WTC11 (cell line): Measurements from ENCODE around the gene SOX8. TPM values are rescaled to one million over a fixed set of nuclear protein-coding genes. Genes with fewer than 3 reads are reported as not detected.

Experiments used
- ATAC-seq: fragments of 200-7000 bp; cut with Tn5 transposase; 2 replicates; pipeline ENCODE4 v1.10.0; 2021; ENCODE audit warnings: mild to moderate bottlenecking, moderate library complexity
- CTCF ChIA-PET: fragments of 300-600 bp; sonication (Branson Sonifier 250); formaldehyde crosslinking; loops from one replicate; lab custom pipeline; 2021; ENCODE audit warnings: antibody characterized with exemption; lab: Charles Lee
- POLR2A ChIA-PET: fragments of 350-600 bp; sonication (Branson Sonifier 250); formaldehyde crosslinking; loops from one replicate; lab custom pipeline; 2021; ENCODE audit warnings: antibody characterized with exemption; lab: Charles Lee
- DNase-seq: peaks from one replicate; pipeline ENCODE4 v3.0.0; 2021; ENCODE audit warnings: low spot score
- H3K27ac Mint-ChIP-seq: 2 replicates; pipeline ENCODE4 v1.8.0; 2021; ENCODE audit warnings: mixed read lengths
- H3K27me3 Mint-ChIP-seq: 2 replicates; pipeline ENCODE4 v1.8.0; 2021; ENCODE audit warnings: low read depth, mild to moderate bottlenecking, moderate library complexity, mixed read lengths
- H3K36me3 Mint-ChIP-seq: 2 replicates; pipeline ENCODE4 v1.8.0; 2021; ENCODE audit warnings: mixed read lengths
- H3K4me1 Mint-ChIP-seq: 2 replicates; pipeline ENCODE4 v1.8.0; 2022; ENCODE audit warnings: mixed read lengths
- H3K4me3 Mint-ChIP-seq: 2 replicates; pipeline ENCODE4 v1.8.0; 2021; ENCODE audit warnings: mild to moderate bottlenecking, moderate library complexity, mixed read lengths
- H3K9me3 Mint-ChIP-seq: 2 replicates; pipeline ENCODE4 v1.8.0; 2021; ENCODE audit warnings: mixed read lengths
- AR ChIP-seq: fragments of 250-450 bp; sonication (Bioruptor Pico); IDR thresholded peaks from 2 replicates; pipeline ENCODE4 v1.9.0; 2021; ENCODE audit warnings: mild to moderate bottlenecking
- ATF1 ChIP-seq: sonication (generic); formaldehyde crosslinking; IDR thresholded peaks from 2 replicates; pipeline ENCODE4 v1.8.1; 2023; ENCODE audit warnings: mild to moderate bottlenecking, moderate library complexity, missing genetic modification reagents
- CREM ChIP-seq: sonication (generic); formaldehyde crosslinking; IDR thresholded peaks from 2 replicates; pipeline ENCODE4 v1.8.1; 2022; ENCODE audit warnings: mild to moderate bottlenecking, missing genetic modification reagents, moderate library complexity
- CTCF ChIP-seq: fragments of 200-600 bp; IDR thresholded peaks from 2 replicates; pipeline ENCODE4 v1.8.0; 2022; ENCODE audit warnings: antibody characterized with exemption
- FOXJ3 ChIP-seq: sonication (generic); formaldehyde crosslinking; IDR thresholded peaks from 2 replicates; pipeline ENCODE4 v1.9.0; 2021; ENCODE audit warnings: missing genetic modification reagents, mild to moderate bottlenecking, borderline replicate concordance
- FOXP1 ChIP-seq: sonication (generic); formaldehyde crosslinking; IDR thresholded peaks from 2 replicates; pipeline ENCODE4 v1.8.0; 2022; ENCODE audit warnings: missing genetic modification reagents, mild to moderate bottlenecking, moderate library complexity, borderline replicate concordance
- IRF2 ChIP-seq: sonication (generic); formaldehyde crosslinking; IDR thresholded peaks from 2 replicates; pipeline ENCODE4 v1.8.0; 2022; ENCODE audit warnings: low read depth, missing genetic modification reagents, borderline replicate concordance
- KAT7 ChIP-seq: sonication (generic); formaldehyde crosslinking; IDR thresholded peaks from 2 replicates; pipeline ENCODE4 v1.8.1; 2023; ENCODE audit warnings: missing genetic modification reagents, mild to moderate bottlenecking, borderline replicate concordance
- NFE2L1 ChIP-seq: sonication (generic); formaldehyde crosslinking; IDR thresholded peaks from 2 replicates; pipeline ENCODE4 v1.8.1; 2023; ENCODE audit warnings: missing genetic modification reagents
- NR1H2 ChIP-seq: sonication (generic); formaldehyde crosslinking; IDR thresholded peaks from 2 replicates; pipeline ENCODE4 v1.9.0; 2021; ENCODE audit warnings: mild to moderate bottlenecking, moderate library complexity, missing genetic modification reagents
- TEAD4 ChIP-seq: sonication (generic); formaldehyde crosslinking; IDR thresholded peaks from 2 replicates; pipeline ENCODE4 v1.8.0; 2022; ENCODE audit warnings: mild to moderate bottlenecking, missing genetic modification reagents
- TP53 ChIP-seq: sonication (generic); formaldehyde crosslinking; IDR thresholded peaks from 2 replicates; pipeline ENCODE4 v1.8.1; 2023; ENCODE audit warnings: mild to moderate bottlenecking, missing genetic modification reagents
- ZMAT4 ChIP-seq: fragments of 250-450 bp; sonication (Bioruptor Pico); IDR thresholded peaks from 2 replicates; pipeline ENCODE4 v1.9.0; 2021; ENCODE audit warnings: mild to moderate bottlenecking
- ZNF121 ChIP-seq: sonication (generic); formaldehyde crosslinking; IDR thresholded peaks from 2 replicates; pipeline ENCODE4 v1.8.0; 2023; ENCODE audit warnings: missing genetic modification reagents
- ZNF138 ChIP-seq: sonication (generic); formaldehyde crosslinking; conservative IDR thresholded peaks from 2 replicates; pipeline ENCODE4 v1.8.1; 2022; ENCODE audit warnings: mild to moderate bottlenecking, moderate library complexity, missing genetic modification reagents
- ZNF263 ChIP-seq: sonication (generic); formaldehyde crosslinking; IDR thresholded peaks from 2 replicates; pipeline ENCODE4 v1.8.1; 2022; ENCODE audit warnings: low read depth, mild to moderate bottlenecking, moderate library complexity, missing genetic modification reagents
- ZNF317 ChIP-seq: sonication (generic); formaldehyde crosslinking; IDR thresholded peaks from 2 replicates; pipeline ENCODE4 v1.8.1; 2023; ENCODE audit warnings: low read depth, mild to moderate bottlenecking, moderate library complexity, missing genetic modification reagents, borderline replicate concordance
- ZNF396 ChIP-seq: fragments of 250-450 bp; sonication (Bioruptor Pico); IDR thresholded peaks from 2 replicates; pipeline ENCODE4 v1.8.0; 2021; ENCODE audit warnings: mild to moderate bottlenecking, moderate library complexity, borderline replicate concordance
- total RNA-seq: library from RNA; stranded (reverse); gene quantifications from 3 replicates; pipeline ENCODE4 v1.2.3, GENCODE V29; 2021
- TF ChIP-seq, protein P1 (sequence below): sonication (generic); formaldehyde crosslinking; IDR thresholded peaks from 2 replicates; pipeline ENCODE4 v1.8.1; 2023; ENCODE audit warnings: mild to moderate bottlenecking, missing genetic modification reagents

Gene SOX8
- total RNA-seq, 1 experiment from 2014 or later: 12.3 TPM

- Mint-ChIP-seq H3K27me3 (no peaks in the 10 kb centered on the region), H3K36me3 (no peaks in the 10 kb centered on the region), H3K4me3 (no peak overlapping the region), H3K9me3 (no peaks in the 10 kb centered on the region), H3K27ac (no peak overlapping the region), H3K4me1 (peaks cover 8% of the 10 kb centered on the region)
- CTCF ChIA-PET: no interaction called here
- ATAC-seq: no peak
- POLR2A ChIA-PET: no interaction called here
- TF ChIP-seq ZNF263 (CRISPR knock-in tag): no peak
- TF ChIP-seq FOXP1: no peak
- no peak for TF ChIP-seq TP53 (CRISPR knock-in tag)
- TF ChIP-seq KAT7: no peak
- no peak for TF ChIP-seq NFE2L1 (CRISPR knock-in tag)
- no peak for TF ChIP-seq ZMAT4 (CRISPR knock-in tag)
- TF ChIP-seq CREM: no peak
- TF ChIP-seq IRF2 (CRISPR knock-in tag): no peak
- no peak for DNase-seq
These were observed 48.0 kb upstream of the SOX8 start for GRCh38 chr16:933581-933980.

GRCh38 chr16:934178-934577, 47.4 kb upstream of the SOX8 start:
- H3K9me3 Mint-ChIP-seq: no peaks in the 10 kb centered on the region
- no peak for DNase-seq
- H3K4me3 Mint-ChIP-seq: no peak overlapping the region
- ATAC-seq: no peak
- CTCF ChIA-PET: no interaction called here
- POLR2A ChIA-PET: no interaction called here
- H3K27ac Mint-ChIP-seq: no peak overlapping the region; the same call in 1 of the 2 replicates
- no peaks in the 10 kb centered on the region for H3K27me3 Mint-ChIP-seq
- no peaks in the 10 kb centered on the region for H3K36me3 Mint-ChIP-seq
- no peak for TF ChIP-seq ATF1 (CRISPR knock-in tag)
- no peak for TF ChIP-seq KAT7
- TF ChIP-seq, protein P1, sequence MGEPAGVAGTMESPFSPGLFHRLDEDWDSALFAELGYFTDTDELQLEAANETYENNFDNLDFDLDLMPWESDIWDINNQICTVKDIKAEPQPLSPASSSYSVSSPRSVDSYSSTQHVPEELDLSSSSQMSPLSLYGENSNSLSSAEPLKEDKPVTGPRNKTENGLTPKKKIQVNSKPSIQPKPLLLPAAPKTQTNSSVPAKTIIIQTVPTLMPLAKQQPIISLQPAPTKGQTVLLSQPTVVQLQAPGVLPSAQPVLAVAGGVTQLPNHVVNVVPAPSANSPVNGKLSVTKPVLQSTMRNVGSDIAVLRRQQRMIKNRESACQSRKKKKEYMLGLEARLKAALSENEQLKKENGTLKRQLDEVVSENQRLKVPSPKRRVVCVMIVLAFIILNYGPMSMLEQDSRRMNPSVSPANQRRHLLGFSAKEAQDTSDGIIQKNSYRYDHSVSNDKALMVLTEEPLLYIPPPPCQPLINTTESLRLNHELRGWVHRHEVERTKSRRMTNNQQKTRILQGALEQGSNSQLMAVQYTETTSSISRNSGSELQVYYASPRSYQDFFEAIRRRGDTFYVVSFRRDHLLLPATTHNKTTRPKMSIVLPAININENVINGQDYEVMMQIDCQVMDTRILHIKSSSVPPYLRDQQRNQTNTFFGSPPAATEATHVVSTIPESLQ: no peak
- no peak for TF ChIP-seq ZNF121 (CRISPR knock-in tag)
- TF ChIP-seq TEAD4 (CRISPR knock-in tag): no peak
- TF ChIP-seq NR1H2 (CRISPR knock-in tag): no peak
- TF ChIP-seq ZNF317 (CRISPR knock-in tag): no peak
- TF ChIP-seq FOXJ3: no peak
- TF ChIP-seq ZNF138 (CRISPR knock-in tag): no peak
- no peak for TF ChIP-seq ZNF396 (CRISPR knock-in tag)
- no peak for TF ChIP-seq FOXP1
- TF ChIP-seq CTCF: no peak
- no peak for TF ChIP-seq AR (CRISPR knock-in tag)
- peaks cover 5% of the 10 kb centered on the region for H3K4me1 Mint-ChIP-seq
